Measurements from ENCODE around the gene PYGO2.

The PYGO2 gene

GRCh38 chr1:154962156-154962749 lies 671 bp upstream of the PYGO2 start:
- no peak for DNase-seq (ENCODE audit: low read depth in 2 of 2)

GRCh38 chr1:154960446-154961136 lies 991 bp downstream of the PYGO2 start:
- no peak for DNase-seq (ENCODE audit: low read depth in 2 of 2)

- no peak for DNase-seq (ENCODE audit: low read depth in 2 of 2)
Measured at GRCh38 chr1:154959426-154959780, 2.2 kb downstream of the PYGO2 start.

DNA sequence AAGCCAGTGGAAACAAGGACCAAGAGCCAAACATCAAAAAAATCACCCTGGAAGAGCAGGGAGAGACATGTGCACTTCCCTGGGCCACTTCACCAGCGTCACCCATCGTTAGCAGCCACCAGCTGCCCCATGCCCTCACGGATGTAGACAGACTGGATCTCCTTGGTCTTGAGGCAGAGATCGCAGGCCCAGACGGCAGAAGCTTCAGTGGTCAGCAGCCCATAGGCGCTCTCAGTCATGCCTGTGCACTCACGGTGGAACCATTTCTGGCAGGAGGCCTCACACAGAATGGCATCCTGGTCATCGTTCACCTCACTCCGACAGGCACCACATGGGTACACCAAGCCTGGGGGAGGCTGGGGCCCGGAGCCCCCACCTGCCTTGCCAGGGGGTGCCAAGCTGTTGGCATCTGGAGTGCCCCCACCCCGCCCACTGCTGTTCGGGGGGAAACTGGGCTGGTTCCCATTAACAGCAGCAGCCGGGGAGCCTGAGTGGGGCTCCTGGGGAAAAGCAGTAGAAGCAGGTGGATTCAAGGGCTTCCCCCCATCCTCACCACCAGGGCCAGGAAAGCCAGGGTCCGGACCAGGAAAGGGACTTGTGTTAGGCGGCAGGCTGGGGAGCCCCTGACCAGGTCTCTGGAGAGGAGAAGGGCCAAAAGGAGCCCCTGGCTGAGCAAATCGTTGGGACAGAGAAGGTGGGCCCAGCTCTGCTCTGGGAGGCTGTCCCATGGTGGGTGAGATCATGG lies 2.7 kb downstream of the PYGO2 start:
- no peak for DNase-seq (ENCODE audit: low read depth in 2 of 2)

DNA sequence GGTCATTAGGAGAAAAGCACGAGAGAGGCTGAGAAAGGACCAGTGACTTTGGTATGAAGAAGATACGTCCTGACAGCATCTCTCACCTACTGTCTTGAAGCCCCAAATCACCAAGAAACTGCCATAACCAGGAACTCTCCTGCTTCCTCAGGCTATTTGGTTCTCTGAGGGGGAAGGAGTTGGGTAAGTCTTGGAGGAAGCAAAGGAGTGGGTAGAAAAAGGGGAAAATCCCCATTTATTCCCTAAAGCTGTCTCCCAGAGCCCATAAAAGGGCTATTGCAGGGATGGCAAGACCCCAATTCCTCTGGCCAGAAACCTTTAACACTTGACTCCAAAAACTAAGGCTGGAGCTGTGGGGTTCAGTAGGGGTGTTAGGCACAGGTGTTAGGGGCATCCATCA lies 3.5 kb downstream of the PYGO2 start:
- DNase-seq (ENCODE audit: low read depth in 2 of 2): no peak

GRCh38 chr1:154957091-154957657 lies 4.4 kb downstream of the PYGO2 start:
- no peak for DNase-seq (ENCODE audit: low read depth in 2 of 2)

- DNase-seq (ENCODE audit: low read depth in 2 of 2): no peak
Measured at GRCh38 chr1:154956544-154956941, 5.0 kb downstream of the PYGO2 start.

DNA sequence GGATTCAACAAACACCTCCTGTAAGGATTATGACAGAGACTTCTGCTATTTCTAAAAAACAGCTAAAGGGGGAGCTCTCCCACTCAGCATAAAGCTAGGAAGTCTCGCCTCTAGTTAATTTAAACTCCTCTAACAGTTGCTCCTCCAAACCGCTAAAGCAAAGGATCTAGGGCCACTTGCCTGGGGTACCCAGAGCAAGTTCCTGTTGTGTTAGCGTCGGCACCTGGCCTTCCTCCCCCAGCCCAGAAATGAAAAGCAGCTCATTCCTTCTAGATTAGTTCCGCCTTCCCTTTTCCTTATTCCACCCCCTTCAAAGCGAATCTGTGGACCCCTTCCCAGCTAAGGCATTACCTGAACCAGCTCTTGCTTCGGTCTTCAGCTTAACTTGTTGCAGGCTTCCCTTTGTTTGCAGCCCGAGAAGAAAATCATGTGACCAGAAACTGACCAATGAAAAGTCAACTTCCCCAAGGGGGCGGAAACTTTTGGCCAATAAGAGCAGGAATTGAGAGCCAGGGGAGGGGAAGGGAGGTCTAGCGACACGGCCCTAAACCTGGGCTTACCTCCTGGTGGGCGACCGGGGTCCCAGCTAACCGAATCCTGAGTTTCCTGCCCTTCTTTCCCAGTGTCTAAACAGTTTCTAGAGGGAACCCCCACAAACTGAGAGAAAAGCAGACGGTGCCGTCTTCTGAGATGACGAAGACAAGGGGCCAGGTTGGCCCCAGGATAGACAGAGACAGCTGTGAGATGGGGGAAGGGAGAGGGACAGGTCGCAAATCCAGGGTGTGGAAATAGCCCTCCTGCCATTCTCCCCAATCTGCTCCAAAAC lies 5.7 kb downstream of the PYGO2 start, which contains the start of gene PBXIP1:
TSS of gene PBXIP1 (minus strand) at position 382 of the 826 bp plus-strand sequence. CDS start 2,378 bp downstream, outside the sequence.
- DNase-seq (ENCODE audit: low read depth in 2 of 2): peak; percentile 49 to 68

- peak; percentile 57 to 68 for DNase-seq (ENCODE audit: low read depth in 2 of 2)
Measured at GRCh38 chr1:154955039-154955717, 6.4 kb downstream of the PYGO2 start.

GRCh38 chr1:154954541-154954940 lies 7.0 kb downstream of the PYGO2 start:
- no peak for DNase-seq (ENCODE audit: low read depth in 2 of 2)

- DNase-seq (ENCODE audit: low read depth in 2 of 2): no peak
Measured at GRCh38 chr1:154953611-154954038, 8.0 kb downstream of the PYGO2 start.

- no peak for DNase-seq (ENCODE audit: low read depth in 2 of 2)
Measured at GRCh38 chr1:154952664-154953063, 8.9 kb downstream of the PYGO2 start.

- DNase-seq (ENCODE audit: low read depth in 2 of 2): peak; percentile 45 to 56
Measured at GRCh38 chr1:154951901-154952657, 9.5 kb downstream of the PYGO2 start.

- no peak for DNase-seq (ENCODE audit: low read depth in 2 of 2)
Measured at GRCh38 chr1:154948079-154948478, 13.5 kb downstream of the PYGO2 start.

DNA sequence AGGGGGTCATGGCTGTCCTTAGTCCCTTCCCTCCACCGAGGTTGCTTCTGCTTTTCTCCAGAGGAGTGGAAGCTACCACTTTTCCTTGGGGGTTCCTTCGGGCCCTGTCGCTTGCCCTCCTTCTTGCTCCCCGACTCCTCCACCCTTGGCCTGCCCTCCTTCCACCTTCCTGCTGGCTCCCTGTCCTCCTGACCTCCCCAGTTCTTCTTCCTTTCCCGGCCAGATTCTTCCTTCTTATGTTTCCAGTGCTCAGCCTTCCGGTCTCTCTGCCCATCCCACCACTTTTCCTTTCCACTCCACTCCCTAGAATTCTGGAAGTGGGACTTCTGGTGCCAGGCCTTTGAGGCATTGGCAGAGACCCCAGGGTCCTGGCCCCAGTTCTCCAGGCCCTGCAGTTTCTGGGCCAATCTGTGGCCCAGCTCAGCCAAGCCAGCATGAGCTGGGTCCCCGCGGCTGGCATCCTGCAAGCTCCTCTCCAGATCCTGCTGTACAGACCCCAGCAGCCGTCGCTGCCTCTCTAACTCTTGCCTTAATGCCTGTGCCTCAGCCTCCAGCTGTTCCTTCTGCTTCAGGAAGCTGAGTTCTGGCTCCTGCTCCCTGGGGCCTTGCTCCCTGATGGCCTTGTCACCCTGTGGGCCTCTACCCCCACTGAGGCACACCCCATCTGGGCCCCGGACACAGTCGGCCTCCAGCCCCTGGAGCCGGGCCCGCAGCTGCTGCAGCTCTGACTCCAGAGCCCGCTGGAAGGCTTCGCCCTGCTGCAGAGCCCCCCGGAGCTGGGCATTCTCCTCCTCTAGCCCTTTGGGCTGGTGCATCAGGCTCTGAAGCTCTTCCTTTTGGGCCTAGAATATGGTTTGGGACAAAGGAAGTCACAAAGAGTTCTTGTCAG lies 15.4 kb downstream of the PYGO2 start:
- DNase-seq (ENCODE audit: low read depth in 2 of 2): no peak

- no peak for DNase-seq (ENCODE audit: low read depth in 2 of 2)
Measured at GRCh38 chr1:154945160-154945961, 16.2 kb downstream of the PYGO2 start.

GRCh38 chr1:154944401-154945159 lies 17.0 kb downstream of the PYGO2 start:
- DNase-seq (ENCODE audit: low read depth in 2 of 2): no peak

Measured in stimulated activated CD4-positive, alpha-beta T cell treated with anti-CD3 and anti-CD28 coated beads, Interleukin-12 subunit alpha, Interleukin-12 subunit beta, amount 100 ng/mL, for 24 hours (primary cell).